ENCODE measurements around the gene KIF12. TPM values are rescaled to one million over a fixed set of nuclear protein-coding genes. Genes with fewer than 3 reads are reported as not detected.

KIF12 gene
- total and polyA plus RNA-seq, 2 of the 13 experiments (the other 11 are each of a cell fraction or from before 2014, with no cell fraction given), result 1.8 to 12.5 TPM

DNA sequence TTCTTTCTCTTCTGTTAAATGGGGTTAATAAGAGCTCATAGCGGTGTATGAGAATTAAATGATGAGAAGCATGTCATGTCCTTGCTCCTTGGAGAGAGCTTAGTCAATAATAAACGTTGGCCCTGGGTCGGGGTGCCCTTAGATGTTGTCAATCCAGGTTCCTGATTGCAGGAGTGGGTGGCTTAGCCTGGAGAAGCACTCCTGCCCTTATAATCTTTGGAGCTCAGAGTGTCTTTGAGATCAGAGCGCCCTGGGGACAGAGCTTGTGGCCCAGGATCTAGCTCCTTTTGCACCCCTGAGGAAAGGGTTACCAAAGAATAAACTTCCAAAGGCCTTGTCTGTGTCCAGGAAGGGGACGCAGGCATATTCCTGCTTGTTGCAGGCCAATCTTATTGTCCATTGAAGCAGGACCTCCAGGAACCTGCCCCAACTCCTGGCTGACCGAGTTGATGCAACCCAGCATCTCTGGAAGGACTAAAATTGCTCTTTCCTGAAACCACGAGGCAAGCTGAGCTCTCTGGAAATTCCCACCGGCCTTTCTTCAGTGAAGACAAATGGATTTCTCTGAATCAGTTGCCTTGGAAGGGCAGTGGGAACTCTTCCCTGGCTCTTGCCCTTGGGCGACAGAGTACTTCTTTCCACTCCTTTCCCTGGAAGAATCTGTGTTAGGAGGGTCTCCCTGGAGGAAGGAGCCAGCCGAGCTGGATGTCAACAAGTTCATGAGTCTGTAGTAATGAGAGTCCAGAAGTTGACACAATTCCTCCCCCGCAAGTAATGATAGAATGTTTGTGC is 14.6 kb downstream of the KIF12 start (continued):
- TF ChIP-seq ATF7 (IDR thresholded peaks at IDR 0.05) (no peak), ATF7 (CRISPR knock-in tag; IDR thresholded peaks at IDR 0.05) (no peak)

DNA sequence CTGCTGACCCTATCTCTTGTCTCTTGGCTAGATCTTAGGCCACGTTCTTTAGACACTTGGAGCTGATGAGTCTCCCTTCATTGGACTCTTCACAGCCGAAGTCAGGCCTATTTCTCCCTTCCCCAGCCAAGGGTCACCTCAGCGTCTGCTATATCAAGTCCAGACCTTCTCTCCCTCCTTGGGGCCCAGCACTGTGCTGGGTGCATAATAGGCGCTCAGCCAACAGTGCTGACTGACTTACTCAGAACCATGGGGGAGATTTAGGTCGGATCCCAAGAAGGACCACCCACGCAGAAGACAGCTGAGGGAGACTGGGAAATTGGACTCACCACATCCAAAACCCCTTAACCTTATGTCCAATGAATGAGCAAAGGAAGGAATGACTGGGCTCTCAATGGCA is 15.4 kb downstream of the KIF12 start:
- H2AFZ ChIP-seq (ENCODE audit: low read length), result no peak overlapping the region
- H3K9ac ChIP-seq (ENCODE audit: insufficient read depth, low read depth, low read length), result no peak overlapping the region
- no peaks in the 10 kb centered on the region for H3K9me3 ChIP-seq (ENCODE audit: low read length)
- H3K36me3 ChIP-seq (replicated peaks in 1 of 2; ENCODE audit: control insufficient read depth in 1 of 2, insufficient read depth in 2 of 2, low read length in 2 of 2), result no peaks in the 10 kb centered on the region
- H3K27ac ChIP-seq (ENCODE audit: extremely low read length, insufficient read depth, low read length), result no peak overlapping the region
- peaks cover 5% of the 10 kb centered on the region for H3K79me2 ChIP-seq (ENCODE audit: insufficient read depth, low read length)
- CTCF ChIA-PET (ENCODE audit: low intra/inter-chr PET ratio, low total read pairs), result interaction anchor here (1.8 to 2.2 kb wide), 3 partner anchors 24 to 207 kb away, joined by 6 to 18 read pairs (median 14); no protein-coding TSS in a partner anchor
- POLR2A ChIA-PET, result interaction anchor here (1.0 to 7.4 kb wide), 8 partner anchors 10 to 207 kb away, joined by 3 to 75 read pairs (median 12); partner anchors contain the start of genes COL27A1 and KIF12
- peaks cover 76% of the 10 kb centered on the region for H3K4me1 ChIP-seq (ENCODE audit: insufficient read depth, low read length)
- H3K4me3 ChIP-seq (replicated peaks in 1 of 3; ENCODE audit: insufficient read depth in 1 of 3, low read depth in 2 of 3, low read length in 3 of 3), result no peak overlapping the region
- H4K20me1 ChIP-seq (ENCODE audit: insufficient read depth, low read length), result no peaks in the 10 kb centered on the region
- DNase-seq (ENCODE audit: low spot score) (no peak), FAIRE-seq (no peak), ATAC-seq (no peak)
- BruUV-seq (replicated peaks), result no TSS peak
- intact Hi-C loops (cut with micrococcal nuclease; ENCODE audit: unreplicated experiment) (loop anchor here (5.0 kb wide), 1 partner anchor 184 kb away; no protein-coding TSS in a partner anchor), in situ Hi-C loops (cut with HindIII; ENCODE audit: extremely low pct_ligation_motif_present, low pct_unique_long_range_greater_than_20kb) (no loop called here)
- 94% methylated on average over 6 of the region's 6 CpGs for WGBS (ENCODE audit: low lambda C conversion rate)
- no peaks in the 10 kb centered on the region for H3K27me3 ChIP-seq (ENCODE audit: control insufficient read depth in 1 of 2, insufficient read depth in 2 of 2, low read length in 2 of 2)
- H3K4me2 ChIP-seq (ENCODE audit: low read depth, low read length), result no peak overlapping the region
- TF ChIP-seq MED13 (CRISPR knock-in tag; IDR thresholded peaks at IDR 0.05) (no peak), ZFP62 (CRISPR knock-in tag; IDR thresholded peaks at IDR 0.05) (no peak), NAIF1 (CRISPR knock-in tag; IDR thresholded peaks at IDR 0.05; ENCODE audit: borderline replicate concordance) (no peak), ZNF263 (CRISPR knock-in tag; IDR thresholded peaks at IDR 0.05) (no peak), ZNF282 (IDR thresholded peaks at IDR 0.05; ENCODE audit: partially characterized antibody) (no peak), ZNF780A (CRISPR knock-in tag; IDR thresholded peaks at IDR 0.05) (no peak), MAFF (IDR thresholded peaks at IDR 0.05; ENCODE audit: low read depth, low read length) (no peak), EHMT2 (IDR thresholded peaks at IDR 0.05; ENCODE audit: borderline replicate concordance, low read depth, low read length) (no peak), CHCHD3 (CRISPR knock-in tag; IDR thresholded peaks at IDR 0.05) (no peak), ZFP1 (CRISPR knock-in tag; IDR thresholded peaks at IDR 0.05) (no peak)
- TF ChIP-seq, protein P1, sequence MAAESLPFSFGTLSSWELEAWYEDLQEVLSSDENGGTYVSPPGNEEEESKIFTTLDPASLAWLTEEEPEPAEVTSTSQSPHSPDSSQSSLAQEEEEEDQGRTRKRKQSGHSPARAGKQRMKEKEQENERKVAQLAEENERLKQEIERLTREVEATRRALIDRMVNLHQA (CRISPR knock-in tag; IDR thresholded peaks at IDR 0.05), result no peak
- TF ChIP-seq, protein P2, sequence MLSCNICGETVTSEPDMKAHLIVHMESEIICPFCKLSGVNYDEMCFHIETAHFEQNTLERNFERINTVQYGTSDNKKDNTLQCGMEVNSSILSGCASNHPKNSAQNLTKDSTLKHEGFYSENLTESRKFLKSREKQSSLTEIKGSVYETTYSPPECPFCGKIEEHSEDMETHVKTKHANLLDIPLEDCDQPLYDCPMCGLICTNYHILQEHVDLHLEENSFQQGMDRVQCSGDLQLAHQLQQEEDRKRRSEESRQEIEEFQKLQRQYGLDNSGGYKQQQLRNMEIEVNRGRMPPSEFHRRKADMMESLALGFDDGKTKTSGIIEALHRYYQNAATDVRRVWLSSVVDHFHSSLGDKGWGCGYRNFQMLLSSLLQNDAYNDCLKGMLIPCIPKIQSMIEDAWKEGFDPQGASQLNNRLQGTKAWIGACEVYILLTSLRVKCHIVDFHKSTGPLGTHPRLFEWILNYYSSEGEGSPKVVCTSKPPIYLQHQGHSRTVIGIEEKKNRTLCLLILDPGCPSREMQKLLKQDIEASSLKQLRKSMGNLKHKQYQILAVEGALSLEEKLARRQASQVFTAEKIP (CRISPR knock-in tag; IDR thresholded peaks at IDR 0.05; ENCODE audit: borderline replicate concordance), result no peak
